H4 (cell line): ENCODE measurements around the gene MAPK13. TPM values are rescaled to one million over a fixed set of nuclear protein-coding genes. Genes with fewer than 3 reads are reported as not detected.
A peak's percentile ranks its signal among the peaks of the same experiment; 100 is the strongest.
"Not testable (repeated sequence)": the region's sequence is repeated elsewhere in the genome, so short reads cannot be mapped to it uniquely, and the experiment has no call there.

Experiments
- DNase-seq: peaks from one replicate; pipeline ENCODE4 v3.0.0-alpha.2; 2015; ENCODE audit warnings: low spot score
- total RNA-seq: library from RNA; depleted of rRNA; stranded (reverse); fragments of >200 nt; shearing (Covaris generic); gene quantifications from 2 replicates; pipeline ENCODE4 v1.2.3, GENCODE V29; 2014; rRNA removed

MAPK13 gene
- total RNA-seq: not detected in 2 replicates

GRCh38 chr6:36129941-36130666, at the start of gene MAPK13:
TSS of gene MAPK13 (plus strand) at chr6:36130513. CDS start at chr6:36130583, 70 bp downstream.
- no peak for DNase-seq

- no peak for DNase-seq
Observed at GRCh38 chr6:36082318-36082717, 48.0 kb upstream of the MAPK13 start.

- DNase-seq: no peak
Observed at GRCh38 chr6:36083446-36083845, 46.9 kb upstream of the MAPK13 start.

- DNase-seq: not testable (repeated sequence)
Observed at GRCh38 chr6:36088204-36088603, 42.1 kb upstream of the MAPK13 start.

- DNase-seq: no peak
Observed at GRCh38 chr6:36089048-36089447, 41.3 kb upstream of the MAPK13 start.

GRCh38 chr6:36094238-36094637, 36.1 kb upstream of the MAPK13 start:
- no peak for DNase-seq

GRCh38 chr6:36094753-36095496, 35.4 kb upstream of the MAPK13 start:
- DNase-seq: peak; percentile 56

- no peak for DNase-seq
Observed at GRCh38 chr6:36095497-36096391, 34.6 kb upstream of the MAPK13 start.

GRCh38 chr6:36098253-36098919, 31.9 kb upstream of the MAPK13 start:
- no peak for DNase-seq

GRCh38 chr6:36098920-36099647, 31.2 kb upstream of the MAPK13 start:
- DNase-seq: no peak

GRCh38 chr6:36099869-36100483, 30.3 kb upstream of the MAPK13 start:
- DNase-seq: no peak

GRCh38 chr6:36101691-36102090, 28.6 kb upstream of the MAPK13 start:
- no peak for DNase-seq

GRCh38 chr6:36102853-36103252, 27.5 kb upstream of the MAPK13 start:
- no peak for DNase-seq

GRCh38 chr6:36104836-36105235, 25.5 kb upstream of the MAPK13 start:
- DNase-seq: no peak

- DNase-seq: no peak
Observed at GRCh38 chr6:36109092-36109491, 21.2 kb upstream of the MAPK13 start.

- DNase-seq: no peak
Observed at GRCh38 chr6:36110050-36110449, 20.3 kb upstream of the MAPK13 start.

- no peak for DNase-seq
Observed at GRCh38 chr6:36110863-36111262, 19.4 kb upstream of the MAPK13 start.

GRCh38 chr6:36111526-36111925, 18.8 kb upstream of the MAPK13 start:
- no peak for DNase-seq

- no peak for DNase-seq
Observed at GRCh38 chr6:36113049-36113448, 17.3 kb upstream of the MAPK13 start.

GRCh38 chr6:36113703-36114102, 16.6 kb upstream of the MAPK13 start:
- no peak for DNase-seq
